ENCODE results near the gene ERCC6L2. TPM values are rescaled to one million over a fixed set of nuclear protein-coding genes. Genes with fewer than 3 reads are reported as not detected.

ERCC6L2 gene
- total RNA-seq, 1 experiment from 2014 or later = 39.2 TPM

- no peaks in the 10 kb centered on the region for H3K36me3 ChIP-seq (ENCODE audit: control insufficient read depth in 1 of 2, insufficient read depth in 2 of 2, low read length in 2 of 2)
- H3K4me1 ChIP-seq (ENCODE audit: control insufficient read depth in 1 of 2, insufficient read depth in 2 of 2, low read length in 2 of 2) = peaks cover 19 to 36% of the 10 kb centered on the region in 2 experiments
- no peak overlapping the region for H2AFZ ChIP-seq (ENCODE audit: low read depth, low read length, poor library complexity, severe bottlenecking)
- no peaks in the 10 kb centered on the region for H4K20me1 ChIP-seq (ENCODE audit: insufficient read depth)
- H3K9me3 ChIP-seq (ENCODE audit: control insufficient read depth in 1 of 2, insufficient read depth in 1 of 2, low read depth in 1 of 2, low read length in 2 of 2) = no peaks in the 10 kb centered on the region
- H3K27ac ChIP-seq (ENCODE audit: low read depth, low read length) = no peak overlapping the region
- no peak for DNase-seq (ENCODE audit: low read depth, low spot score)
- BruUV-seq (replicated peaks) = no TSS peak
- no peaks in the 10 kb centered on the region for H3K79me2 ChIP-seq (ENCODE audit: insufficient read depth, low read length)
- no peaks in the 10 kb centered on the region for H3K9me2 ChIP-seq (ENCODE audit: insufficient read depth)
- no peak overlapping the region for H3K9ac ChIP-seq (ENCODE audit: low read length)
- intact Hi-C loops (cut with micrococcal nuclease) = loop anchor here (5.0 kb wide), 1 partner anchor 53 kb away; no protein-coding TSS in a partner anchor
- ChIA-PET POLR2A (no interaction called here), CTCF (no interaction called here), RAD21 (ENCODE audit: low non-redundant PET in 1 of 2, low total read pairs in 2 of 2, uncharacterized antibody in 2 of 2, unreplicated experiment in 2 of 2) (no interaction called here)
- H3K4me3 ChIP-seq (replicated peaks in 1 of 2; ENCODE audit: low read depth in 1 of 2, low read length in 2 of 2) = no peak overlapping the region
- no peak for TF ChIP-seq FOSL1 (IDR thresholded peaks at IDR 0.05; ENCODE audit: low read depth)
- TF ChIP-seq CEBPB (IDR thresholded peaks at IDR 0.05; ENCODE audit: low read depth) = no peak
- no peak for TF ChIP-seq JUND (IDR thresholded peaks at IDR 0.05)
- no peak for TF ChIP-seq EZH2 (IDR thresholded peaks at IDR 0.05)
- TF ChIP-seq SP1 (IDR thresholded peaks at IDR 0.05; ENCODE audit: low read depth) = no peak
- no peak for TF ChIP-seq SRF (IDR thresholded peaks at IDR 0.05; ENCODE audit: low read depth)
- TF ChIP-seq MAX (IDR thresholded peaks at IDR 0.05) = no peak
- no peak for TF ChIP-seq ZFX (IDR thresholded peaks at IDR 0.05)
- TF ChIP-seq EGR1 (IDR thresholded peaks at IDR 0.05; ENCODE audit: low read depth) = no peak
- TF ChIP-seq POLR2A (IDR thresholded peaks at IDR 0.05; ENCODE audit: borderline replicate concordance, extremely low read depth, insufficient read depth, insufficient read length) = no peak
- H3K4me2 ChIP-seq (ENCODE audit: low read length) = no peak overlapping the region
- ATAC-seq = no peak
- H3K27me3 ChIP-seq (ENCODE audit: insufficient read depth, low read length) = no peaks in the 10 kb centered on the region
Measured at GRCh38 chr9:95854386-95855020, 21.0 kb upstream of the ERCC6L2 start.

- Histone ChIP-seq H3K36me3 (ENCODE audit: control insufficient read depth in 1 of 2, insufficient read depth in 2 of 2, low read length in 2 of 2) (no peaks in the 10 kb centered on the region), H3K4me3 (replicated peaks in 1 of 2; ENCODE audit: low read depth in 1 of 2, low read length in 2 of 2) (no peak overlapping the region), H3K4me1 (ENCODE audit: control insufficient read depth in 1 of 2, insufficient read depth in 2 of 2, low read length in 2 of 2) (peaks cover 19 to 36% of the 10 kb centered on the region in 2 experiments), H3K4me2 (ENCODE audit: low read length) (no peak overlapping the region), H3K9me3 (ENCODE audit: control insufficient read depth in 1 of 2, insufficient read depth in 1 of 2, low read depth in 1 of 2, low read length in 2 of 2) (no peaks in the 10 kb centered on the region), H2AFZ (ENCODE audit: low read depth, low read length, poor library complexity, severe bottlenecking) (no peak overlapping the region), H3K79me2 (ENCODE audit: insufficient read depth, low read length) (no peaks in the 10 kb centered on the region), H3K9ac (ENCODE audit: low read length) (no peak overlapping the region), H4K20me1 (ENCODE audit: insufficient read depth) (no peaks in the 10 kb centered on the region), H3K27me3 (ENCODE audit: insufficient read depth, low read length) (no peaks in the 10 kb centered on the region), H3K27ac (ENCODE audit: low read depth, low read length) (no peak overlapping the region), H3K9me2 (ENCODE audit: insufficient read depth) (no peaks in the 10 kb centered on the region)
- ChIA-PET CTCF (no interaction called here), RAD21 (ENCODE audit: low non-redundant PET in 1 of 2, low total read pairs in 2 of 2, uncharacterized antibody in 2 of 2, unreplicated experiment in 2 of 2) (no interaction called here), POLR2A (no interaction called here)
- DNase-seq (ENCODE audit: low read depth, low spot score) (no peak), ATAC-seq (no peak)
- no TSS peak for BruUV-seq (replicated peaks)
- no peak for TF ChIP-seq FOSL1 (IDR thresholded peaks at IDR 0.05; ENCODE audit: low read depth)
- no peak for TF ChIP-seq ZFX (IDR thresholded peaks at IDR 0.05)
- TF ChIP-seq POLR2A (IDR thresholded peaks at IDR 0.05; ENCODE audit: borderline replicate concordance, extremely low read depth, insufficient read depth, insufficient read length) = no peak
- TF ChIP-seq CTCF (IDR thresholded peaks at IDR 0.05 in 2 of 3, conservative IDR thresholded peaks at IDR 0.05 in 1 of 3; ENCODE audit: borderline replicate concordance in 1 of 3, insufficient read depth in 1 of 3, low read depth in 2 of 3, low read length in 2 of 3) = no peak
- TF ChIP-seq MAX (IDR thresholded peaks at IDR 0.05) = no peak
- no peak for TF ChIP-seq SP1 (IDR thresholded peaks at IDR 0.05; ENCODE audit: low read depth)
- no peak for TF ChIP-seq JUND (IDR thresholded peaks at IDR 0.05)
- TF ChIP-seq SRF (IDR thresholded peaks at IDR 0.05; ENCODE audit: low read depth) = no peak
- no peak for TF ChIP-seq EZH2 (IDR thresholded peaks at IDR 0.05)
- no peak for TF ChIP-seq ZNF274 (IDR thresholded peaks at IDR 0.05; ENCODE audit: low read depth, low read length)
- TF ChIP-seq YY1 (IDR thresholded peaks at IDR 0.05; ENCODE audit: extremely low read depth, insufficient replicate concordance, low read depth, low read length) = no peak
- no peak for TF ChIP-seq CEBPB (IDR thresholded peaks at IDR 0.05; ENCODE audit: low read depth)
- intact Hi-C loops (cut with micrococcal nuclease) = loop anchor here (5.0 kb wide), 1 partner anchor 51 kb away; no protein-coding TSS in a partner anchor
Measured at GRCh38 chr9:95855961-95856360, 19.5 kb upstream of the ERCC6L2 start.
